T-helper 2 cell treated with Interferon-gamma antibody and Interleukin-4, amounts not matched to agents 100 ng/mL and 5 ng/mL, for 36 hours (primary cell): Measurements from ENCODE around the gene HIVEP3. TPM values are rescaled to one million over a fixed set of nuclear protein-coding genes. Genes with fewer than 3 reads are reported as not detected.
"Not testable (repeated sequence)": the region's sequence is repeated elsewhere in the genome, so short reads cannot be mapped to it uniquely, and the experiment has no call there.

Experiments
- intact Hi-C: fragments of 100-400 bp; cut with micrococcal nuclease; formaldehyde crosslinking; loops from one replicate; pipeline ENCODE4 v1.15.1; 2023
- total RNA-seq: library from RNA; stranded (reverse); gene quantifications from 2 replicates; pipeline ENCODE4 v1.2.3, GENCODE V29; 2022

The HIVEP3 gene
- total RNA-seq, 1 donor from 2014 or later: 20.3 TPM

DNA sequence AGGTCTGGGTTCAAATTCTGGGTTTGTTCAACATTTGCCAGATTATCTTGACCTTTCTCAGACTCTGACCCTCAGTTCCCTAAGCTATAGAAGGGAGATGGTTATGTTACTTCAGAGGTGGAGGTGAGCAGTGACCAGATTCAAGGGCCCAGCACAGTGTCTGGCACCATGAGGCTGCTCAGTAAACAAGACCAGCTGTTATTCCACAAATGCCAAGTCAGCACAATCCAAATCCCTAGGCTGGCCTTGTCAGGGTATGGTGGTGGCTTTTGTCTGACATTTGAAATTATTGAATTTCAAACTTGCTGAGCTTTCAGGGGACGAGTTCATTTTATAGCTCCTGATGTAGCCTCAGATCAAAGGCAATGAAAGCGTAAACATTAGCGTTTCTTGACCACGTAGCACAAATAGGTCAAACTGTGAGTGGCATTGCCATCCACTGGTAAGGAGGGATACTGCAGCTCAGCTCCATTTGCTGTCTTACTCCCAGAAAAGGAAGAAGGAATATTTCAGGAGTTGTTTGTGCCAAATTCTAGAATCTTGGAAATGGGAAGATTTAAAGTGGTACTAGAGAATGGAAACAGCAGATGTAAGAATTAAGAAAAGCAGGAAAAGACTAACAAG lies 339.9 kb downstream of the HIVEP3 start:
- intact Hi-C loops: loop anchor here (5.0 to 10.0 kb wide), 2 partner anchors 83 to 316 kb away; no protein-coding TSS in a partner anchor

DNA sequence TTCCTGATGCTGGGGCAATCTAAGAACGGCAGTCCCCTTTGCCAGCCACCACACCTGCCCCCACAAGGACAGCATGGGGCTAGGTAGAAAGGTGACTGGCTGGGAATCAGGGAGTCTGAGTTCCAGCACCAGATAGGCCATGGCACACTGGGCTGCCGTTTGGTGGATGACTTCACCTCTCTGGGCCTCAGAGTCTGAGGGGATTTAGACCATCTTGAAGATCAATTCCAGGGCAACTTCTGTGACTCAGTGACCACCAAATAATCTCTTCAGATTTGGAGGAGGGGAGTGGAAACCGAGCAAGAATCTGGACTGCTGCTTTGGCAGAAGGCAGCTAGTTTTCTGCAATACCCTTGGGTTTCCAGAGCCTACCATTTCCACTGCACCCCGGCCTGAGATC lies 342.1 kb downstream of the HIVEP3 start:
- intact Hi-C loops: loop anchor here (5.0 to 10.0 kb wide), 2 partner anchors 86 to 318 kb away; no protein-coding TSS in a partner anchor

DNA sequence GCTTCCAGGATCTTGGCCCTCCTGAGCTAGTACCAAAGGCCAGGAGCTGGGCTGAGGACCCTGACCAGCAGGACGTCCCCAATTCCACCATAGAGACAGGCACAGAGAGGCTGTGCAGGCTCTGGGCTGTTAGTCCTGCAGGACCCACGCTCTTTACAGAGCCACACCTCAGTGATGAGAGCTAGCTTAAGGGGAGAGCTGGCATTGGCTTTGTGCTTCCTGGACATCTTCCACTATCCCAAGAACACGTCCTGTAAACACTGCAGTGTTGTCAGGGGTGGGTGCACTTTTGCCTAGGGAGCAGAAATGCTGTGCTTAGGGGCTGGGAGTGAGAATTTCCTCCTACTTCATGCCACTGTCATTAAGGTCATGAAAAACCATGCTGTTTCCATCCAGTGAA lies 342.5 kb downstream of the HIVEP3 start:
- intact Hi-C loops: loop anchor here (5.0 to 10.0 kb wide), 2 partner anchors 86 to 319 kb away; no protein-coding TSS in a partner anchor

DNA sequence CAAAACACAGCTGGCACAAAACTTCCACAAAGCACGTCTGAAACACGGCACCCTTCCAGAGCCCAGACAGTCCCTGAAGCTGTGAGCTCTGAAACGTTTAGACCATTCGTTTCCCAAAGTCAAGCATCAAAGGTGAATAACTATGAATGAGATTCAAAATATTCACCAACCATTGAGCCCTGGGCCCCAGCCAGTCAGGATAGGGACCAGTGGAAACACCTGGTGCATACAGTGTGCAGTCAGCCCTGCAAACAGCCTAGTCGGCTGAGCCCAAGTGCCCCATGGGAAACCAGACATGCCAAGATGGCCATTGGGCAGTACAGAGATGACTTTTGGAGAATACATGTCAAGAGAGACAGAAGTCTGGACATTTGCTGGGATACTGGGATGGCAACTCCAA lies 343.9 kb downstream of the HIVEP3 start:
- intact Hi-C loops: loop anchor here (1.0 to 10.0 kb wide), 6 partner anchors 87 to 320 kb away; no protein-coding TSS in a partner anchor

DNA sequence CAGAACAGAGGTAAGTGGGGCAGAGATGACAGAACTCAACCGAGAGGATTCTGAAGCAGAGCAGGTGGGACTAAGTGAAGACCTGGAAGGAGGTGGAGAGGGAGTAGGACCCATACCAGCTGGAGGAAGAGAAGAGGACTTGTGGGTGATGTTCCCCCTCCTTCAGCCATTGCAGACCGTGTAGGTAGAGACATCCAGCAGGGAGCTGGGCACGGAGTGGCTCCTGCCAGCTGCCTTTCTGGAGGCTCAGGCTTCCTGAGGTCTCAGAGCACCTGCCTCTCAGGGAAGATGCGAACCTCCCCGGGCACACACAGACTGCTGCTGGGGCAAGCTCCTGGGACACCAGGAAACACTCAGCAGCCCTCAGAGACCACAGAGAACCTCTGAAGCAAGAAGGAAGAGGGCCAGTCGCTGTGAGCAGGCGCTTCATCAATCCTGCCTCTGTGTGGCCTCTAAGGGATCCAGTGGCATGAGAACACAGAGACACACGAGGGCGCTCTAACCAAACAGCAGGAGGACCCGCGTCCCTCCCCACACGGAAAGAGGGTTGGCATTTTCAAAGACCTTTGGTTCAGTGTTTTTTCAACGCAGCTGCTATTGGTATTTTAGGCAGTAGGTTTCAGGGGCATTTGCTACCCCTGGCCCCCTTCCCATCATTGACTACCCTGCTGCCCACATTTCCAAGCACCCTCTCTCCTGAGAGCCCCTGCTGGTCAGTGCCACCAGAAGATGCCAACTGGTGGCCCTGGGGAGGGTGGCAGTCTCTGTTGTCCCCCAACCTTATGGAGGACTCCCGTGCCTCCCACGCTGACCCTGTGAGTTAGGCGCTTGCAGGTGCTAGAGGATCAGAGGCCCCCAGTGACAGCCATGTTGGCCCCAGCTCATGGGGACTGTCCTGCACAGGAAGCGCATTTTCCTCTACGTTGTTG lies 344.7 kb downstream of the HIVEP3 start:
- intact Hi-C loops: loop anchor here (1.0 to 10.0 kb wide), 5 partner anchors 98 to 321 kb away; no protein-coding TSS in a partner anchor

DNA sequence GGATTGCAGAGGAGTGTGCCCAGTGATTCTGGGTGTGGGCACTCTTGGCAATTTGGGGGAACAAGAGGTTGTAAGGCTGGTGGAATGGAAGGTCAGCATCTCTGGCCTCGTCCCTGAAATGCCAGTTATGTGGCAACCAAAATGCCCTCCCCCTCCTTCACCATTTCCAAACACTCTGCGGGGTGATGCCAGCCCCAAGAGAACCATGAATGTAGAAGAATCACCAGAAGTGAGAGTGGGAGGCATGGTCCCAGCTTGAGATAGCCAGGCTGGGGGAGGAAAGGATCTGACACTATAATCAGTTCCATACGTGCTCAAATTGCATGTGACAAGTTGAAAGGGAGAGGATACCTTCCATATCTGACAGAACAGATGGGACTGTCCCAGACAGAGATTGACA lies 345.5 kb downstream of the HIVEP3 start:
- intact Hi-C loops: loop anchor here (5.0 to 10.0 kb wide), 3 partner anchors 99 to 322 kb away; no protein-coding TSS in a partner anchor

DNA sequence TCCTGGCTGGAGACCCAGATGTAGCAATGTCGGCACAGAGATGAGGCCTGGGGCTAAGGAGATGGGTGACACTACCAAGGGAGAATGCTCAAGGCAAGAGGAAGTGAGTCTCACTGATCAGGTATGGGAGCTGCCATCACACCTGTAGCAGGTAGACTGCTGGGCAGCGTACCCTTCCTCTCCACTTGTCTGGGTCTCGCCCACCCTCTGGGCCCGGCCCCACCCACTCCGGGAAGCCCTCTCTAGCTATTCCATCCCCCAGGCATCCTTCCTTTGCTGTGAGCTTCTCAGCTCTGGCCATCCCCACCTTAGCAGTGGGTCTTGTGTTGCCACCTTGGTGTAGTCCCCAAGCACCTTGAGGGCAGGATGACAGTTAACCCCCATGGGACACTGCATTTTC lies 346.5 kb downstream of the HIVEP3 start:
- intact Hi-C loops: loop anchor here (5.0 to 10.0 kb wide), 3 partner anchors 100 to 323 kb away; no protein-coding TSS in a partner anchor

DNA sequence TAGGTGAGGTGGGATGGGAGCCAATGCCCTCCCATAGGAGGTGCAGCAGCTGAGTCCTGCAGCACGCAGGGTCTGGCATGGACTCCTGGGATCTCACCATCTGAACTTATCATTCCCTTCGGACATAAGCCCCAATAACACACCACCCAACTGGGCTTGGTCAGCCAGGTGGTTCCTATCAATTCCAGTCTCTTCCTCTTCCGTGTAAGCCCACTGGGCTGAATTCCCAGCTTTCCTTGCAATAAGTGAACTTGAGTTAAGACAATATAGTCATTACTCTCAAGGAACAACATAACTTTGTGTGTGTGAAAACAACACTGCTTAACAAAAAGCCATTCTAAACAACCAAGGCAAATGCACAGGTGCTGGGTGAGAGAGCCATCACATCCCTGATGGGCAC lies 347.7 kb downstream of the HIVEP3 start:
- intact Hi-C loops: loop anchor here (5.0 to 10.0 kb wide), 3 partner anchors 101 to 324 kb away; no protein-coding TSS in a partner anchor

DNA sequence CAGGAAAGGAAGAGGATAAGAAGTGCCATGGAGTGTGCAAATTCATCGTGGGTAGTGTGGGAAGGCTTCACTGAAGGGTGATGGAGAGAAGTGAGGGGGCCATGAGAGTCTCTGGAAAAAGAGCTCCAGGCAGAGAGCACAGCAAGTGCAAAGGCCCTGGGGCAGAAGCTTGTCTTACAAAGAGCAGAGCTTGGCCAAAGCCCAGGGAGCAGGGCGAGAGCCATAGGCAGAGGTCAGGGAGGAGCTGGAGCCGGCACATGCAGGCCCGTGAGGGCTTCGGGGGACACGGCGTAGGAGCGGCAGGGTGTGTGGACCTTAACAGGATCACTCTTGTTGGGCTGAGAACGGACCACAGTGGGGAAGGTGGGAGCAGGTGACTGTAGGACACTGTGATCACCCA lies 350.5 kb downstream of the HIVEP3 start:
- intact Hi-C loops: no loop called here

DNA sequence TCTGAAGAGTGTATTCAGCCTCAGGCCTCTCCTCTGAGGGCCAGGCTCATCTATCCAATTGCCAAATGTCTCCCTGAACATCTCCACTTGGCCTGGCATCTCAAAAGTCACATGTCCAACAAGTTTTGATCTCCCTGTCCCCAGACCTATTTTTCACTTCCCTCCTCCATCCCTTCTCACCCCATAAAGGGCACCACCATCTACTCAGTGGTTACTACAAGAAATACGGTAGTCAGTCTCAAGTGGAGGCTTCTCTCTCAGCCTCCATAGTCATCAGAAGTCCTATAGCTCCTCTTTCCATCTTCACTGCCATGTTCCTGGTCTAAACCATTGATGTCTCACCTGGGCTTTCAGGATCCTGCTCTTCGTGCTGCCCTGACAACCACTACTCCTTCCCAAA lies 351.8 kb downstream of the HIVEP3 start:
- intact Hi-C loops: no loop called here

DNA sequence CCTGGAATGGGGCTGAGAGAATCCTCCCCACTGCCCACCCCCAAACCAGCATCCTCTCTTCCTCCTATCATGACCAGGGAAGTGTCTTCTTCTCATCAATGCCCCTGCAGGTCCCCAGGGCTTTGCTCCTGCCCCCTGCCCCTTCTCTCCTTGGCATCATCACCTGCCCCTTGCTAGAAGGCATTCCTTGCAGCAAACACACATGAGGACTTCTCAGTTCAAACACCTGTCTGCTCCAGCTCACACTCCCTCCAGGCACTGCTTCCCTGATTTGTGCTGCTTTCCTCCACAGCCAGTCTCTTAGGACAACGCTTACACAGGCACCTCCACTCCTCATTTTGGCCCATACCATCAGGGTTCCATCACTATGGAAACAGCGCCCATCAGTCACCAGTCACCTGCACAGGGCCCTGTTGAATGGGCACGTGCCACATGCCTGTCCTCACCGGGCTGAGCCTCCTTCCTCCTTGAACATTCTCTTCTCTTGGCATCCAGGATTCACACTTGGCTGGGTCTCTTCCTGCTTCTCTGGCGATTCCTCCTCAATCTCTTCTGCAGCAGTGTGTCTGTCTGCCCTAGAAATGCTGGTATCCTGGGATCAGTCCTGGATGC lies 352.3 kb downstream of the HIVEP3 start:
- intact Hi-C loops: no loop called here

DNA sequence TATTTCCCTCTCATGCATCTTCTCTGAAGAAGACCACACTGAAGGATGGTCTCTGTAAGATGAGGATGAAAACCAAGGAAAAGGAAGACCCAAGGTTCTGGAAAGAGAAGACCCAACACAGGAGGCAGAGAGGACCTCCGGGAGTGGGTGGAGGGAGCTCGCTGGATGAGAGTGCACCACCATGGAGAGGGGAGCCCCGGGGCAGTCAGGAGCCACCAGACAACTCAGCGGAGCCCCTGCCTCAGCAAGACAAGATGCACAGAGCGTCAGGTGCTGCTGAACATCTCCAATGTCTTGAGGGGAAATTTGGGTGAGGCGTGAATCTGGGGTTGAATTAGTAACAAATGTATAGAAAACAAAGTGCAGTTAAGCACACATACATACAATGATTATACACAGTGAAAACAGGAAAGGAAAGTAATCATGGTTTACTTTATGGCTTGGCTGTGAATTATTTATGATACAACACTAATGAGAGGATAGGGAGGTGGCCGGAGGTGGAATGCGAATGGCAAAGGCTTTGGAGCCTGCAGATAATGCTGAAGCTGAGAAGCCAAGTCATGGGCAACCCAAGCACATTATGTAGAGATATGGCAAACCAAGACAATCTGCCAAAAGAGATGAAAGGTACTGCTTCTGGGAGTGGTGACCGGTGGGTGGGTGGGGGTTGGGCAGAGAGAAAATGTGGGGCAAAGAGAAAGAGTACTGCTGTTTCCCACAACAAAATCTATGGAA lies 353.8 kb downstream of the HIVEP3 start:
- intact Hi-C loops: no loop called here

DNA sequence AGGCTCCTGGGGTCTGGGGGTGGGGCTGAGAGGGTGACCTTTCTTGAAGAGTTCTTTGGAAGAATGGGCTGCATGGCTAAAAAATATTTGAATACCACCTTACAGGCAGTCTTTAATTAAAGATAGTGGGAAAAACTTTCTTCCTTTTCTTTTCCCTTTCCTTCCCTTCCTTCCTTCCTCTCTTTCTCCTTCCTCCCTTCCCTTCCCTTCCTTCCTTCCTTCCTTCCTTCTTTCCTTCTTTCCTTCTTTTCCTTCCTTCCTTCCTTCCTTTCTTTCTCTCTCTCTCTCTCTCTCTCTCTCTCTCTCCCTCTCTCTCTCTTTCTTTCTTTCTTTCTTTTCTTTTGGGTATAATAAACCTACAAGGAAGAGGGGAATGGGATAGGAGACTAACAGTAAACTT lies 356.4 kb downstream of the HIVEP3 start:
- intact Hi-C loops: no loop called here

DNA sequence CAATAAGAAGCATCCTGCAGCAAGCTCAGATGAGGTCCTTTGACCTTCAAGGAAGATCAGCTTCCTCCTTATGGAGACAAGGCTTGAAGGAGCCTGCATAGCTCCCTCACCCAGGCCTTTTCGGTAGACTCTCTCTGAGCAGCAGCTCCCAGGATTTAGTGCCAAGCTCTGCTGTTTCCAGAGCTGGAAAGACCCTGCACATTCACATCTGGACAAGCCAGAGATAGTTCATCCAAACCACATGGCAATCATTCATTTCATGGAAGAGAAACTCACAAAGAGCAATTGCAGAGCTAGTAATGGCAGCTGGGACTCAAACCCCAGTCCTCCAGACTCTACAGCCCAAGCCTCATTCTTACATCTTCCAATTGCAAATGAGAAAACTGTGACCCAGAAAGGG lies 357.8 kb downstream of the HIVEP3 start:
- intact Hi-C loops: no loop called here

DNA sequence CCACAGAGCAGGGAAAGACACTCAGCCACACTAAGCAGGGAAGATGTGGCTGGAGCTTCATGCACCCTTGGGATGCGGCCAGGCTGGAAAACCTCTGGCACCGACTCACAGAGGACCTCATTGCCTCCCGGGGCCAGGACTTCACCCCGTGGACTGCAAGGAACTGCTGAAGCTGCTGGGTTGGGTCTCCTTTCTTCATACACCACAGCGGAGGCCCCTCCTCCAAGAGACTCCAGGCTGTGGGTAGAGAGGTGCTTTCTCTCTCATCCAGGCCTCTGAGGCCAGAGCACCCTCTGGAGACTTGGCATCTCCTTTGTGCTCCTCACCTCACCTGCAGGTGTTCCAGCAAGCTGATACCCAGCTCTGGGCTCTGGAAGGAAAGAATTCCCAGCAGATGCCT lies 358.2 kb downstream of the HIVEP3 start:
- intact Hi-C loops: no loop called here

DNA sequence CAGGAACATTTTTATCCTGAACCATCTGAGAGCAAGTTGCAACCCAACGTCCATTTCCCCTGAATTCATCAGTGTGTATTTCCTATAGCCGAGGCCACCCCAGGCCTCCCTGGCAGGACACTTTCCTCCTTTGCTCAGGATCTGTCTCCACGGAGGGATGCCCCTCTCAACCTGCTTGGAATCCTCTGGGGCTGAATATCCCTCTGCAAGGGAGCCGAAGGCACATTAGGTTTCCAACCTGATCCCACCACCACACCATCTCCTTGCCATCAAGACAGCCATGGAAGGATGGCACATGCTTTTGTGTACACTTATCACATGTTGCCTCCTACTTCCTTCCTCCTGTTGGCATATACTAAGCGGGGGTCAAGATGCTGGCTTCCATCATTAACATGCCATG lies 359.4 kb downstream of the HIVEP3 start:
- intact Hi-C loops: no loop called here

DNA sequence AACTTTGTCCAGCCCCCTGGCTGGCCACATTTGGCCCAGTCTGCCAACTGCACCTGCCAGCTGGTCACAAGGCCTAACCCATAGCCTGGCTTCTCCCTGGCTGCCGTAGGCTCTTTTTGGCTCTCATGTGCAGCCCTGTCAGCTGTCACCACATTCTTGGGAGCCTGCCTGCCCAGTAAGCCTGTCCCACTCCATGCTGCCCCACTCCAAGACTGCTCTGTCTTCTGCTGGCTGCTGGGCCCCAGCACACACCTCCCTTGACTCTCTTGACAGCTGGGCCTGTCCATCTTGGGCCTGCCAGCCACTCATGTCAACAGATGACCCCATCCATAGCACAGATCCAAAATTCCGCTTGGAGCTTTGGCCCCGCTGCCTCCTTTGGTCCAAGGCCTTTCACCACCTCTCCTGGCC lies 360.0 kb downstream of the HIVEP3 start:
- intact Hi-C loops: no loop called here

DNA sequence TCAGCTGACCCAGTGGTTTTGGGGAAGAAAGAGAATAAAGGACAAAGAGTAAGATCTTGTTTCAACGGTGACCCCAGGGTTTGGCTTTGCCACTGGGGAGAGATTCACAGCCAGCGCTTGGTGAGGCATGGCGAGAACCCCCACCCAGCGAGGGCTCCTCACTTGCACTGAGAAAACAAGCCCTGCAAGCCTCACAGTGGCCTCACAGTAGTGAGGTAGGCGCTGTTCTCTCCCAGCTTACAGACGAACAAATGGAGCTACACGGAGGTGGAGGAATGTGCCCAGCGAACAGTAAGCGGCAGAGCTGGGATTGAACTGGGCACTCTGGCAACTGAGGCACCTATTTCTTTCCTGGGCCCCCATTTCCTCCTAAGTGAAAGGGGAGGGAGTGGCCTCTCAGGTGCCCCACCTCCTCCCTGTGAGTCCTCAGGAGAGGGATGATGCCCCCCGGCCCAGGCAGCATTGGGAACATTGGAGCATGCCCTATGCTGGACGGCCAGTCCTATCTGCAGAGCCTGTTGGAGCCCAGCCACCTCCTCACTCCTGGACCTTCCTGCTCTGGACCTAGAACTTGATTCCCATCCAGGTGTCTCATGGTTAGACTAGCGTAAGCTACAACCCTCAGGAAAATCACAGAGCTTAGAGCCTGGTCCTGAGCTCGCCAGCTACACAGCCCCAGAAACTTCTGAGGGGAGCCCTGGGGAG lies 360.8 kb downstream of the HIVEP3 start:
- intact Hi-C loops: no loop called here

DNA sequence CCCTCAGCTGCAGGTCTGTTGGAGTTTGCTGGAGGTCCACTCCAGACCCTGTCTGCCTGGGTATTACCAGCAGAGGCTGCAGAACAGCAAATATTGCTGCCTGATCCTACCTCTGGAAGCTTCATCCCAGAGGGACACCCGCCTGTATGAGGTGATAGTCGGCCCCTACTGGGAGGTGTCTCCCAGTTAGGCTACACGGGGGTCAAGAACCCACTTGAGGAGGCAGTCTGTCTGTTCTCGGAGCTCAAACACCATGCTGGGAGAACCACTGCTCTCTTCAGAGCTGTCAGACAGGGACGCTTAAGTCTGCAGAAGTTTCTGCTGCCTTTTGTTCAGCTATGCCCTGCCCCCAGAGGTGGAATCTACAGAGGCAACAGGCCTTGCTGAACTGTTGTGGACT lies 364.0 kb downstream of the HIVEP3 start:
- intact Hi-C loops: not testable (repeated sequence)
